Measurements from ENCODE around the gene TMEM63C.
A peak's percentile ranks its signal among the peaks of the same experiment; 100 is the strongest.

Gene TMEM63C

GRCh38 chr14:77305696-77306095, 124.1 kb downstream of the TMEM63C start:
- Histone ChIP-seq H2AFZ (ENCODE audit: low read depth, low read length) (no peak overlapping the region), H3K27ac (ENCODE audit: low read length) (no peak overlapping the region), H3K9ac (ENCODE audit: low read length) (no peak overlapping the region), H3K4me3 (ENCODE audit: low read length) (no peak overlapping the region), H3K36me3 (replicated peaks; ENCODE audit: low read depth, low read length) (no peaks in the 10 kb centered on the region), H3K27me3 (ENCODE audit: low read depth, low read length) (no peaks in the 10 kb centered on the region), H3K9me3 (ENCODE audit: insufficient read depth, low read length) (no peaks in the 10 kb centered on the region), H3K4me2 (ENCODE audit: low read length) (no peak overlapping the region), H3K4me1 (ENCODE audit: low read length) (peaks cover 10% of the 10 kb centered on the region), H4K20me1 (ENCODE audit: insufficient read depth, low read length) (no peaks in the 10 kb centered on the region), H3K79me2 (ENCODE audit: low read length) (no peaks in the 10 kb centered on the region)
- TF ChIP-seq CTCF (IDR thresholded peaks at IDR 0.05; ENCODE audit: low read depth, low read length) (no peak), EZH2phosphoT487 (IDR thresholded peaks at IDR 0.05; ENCODE audit: low read depth) (no peak)

GRCh38 chr14:77306416-77306815, 124.8 kb downstream of the TMEM63C start:
- Histone ChIP-seq H3K79me2 (ENCODE audit: low read length) (no peaks in the 10 kb centered on the region), H3K4me1 (ENCODE audit: low read length) (peaks cover 10% of the 10 kb centered on the region), H3K27me3 (ENCODE audit: low read depth, low read length) (no peaks in the 10 kb centered on the region), H3K9ac (ENCODE audit: low read length) (no peak overlapping the region), H2AFZ (ENCODE audit: low read depth, low read length) (no peak overlapping the region), H3K27ac (ENCODE audit: low read length) (no peak overlapping the region), H3K4me3 (ENCODE audit: low read length) (no peak overlapping the region), H3K9me3 (ENCODE audit: insufficient read depth, low read length) (no peaks in the 10 kb centered on the region), H4K20me1 (ENCODE audit: insufficient read depth, low read length) (no peaks in the 10 kb centered on the region), H3K36me3 (replicated peaks; ENCODE audit: low read depth, low read length) (no peaks in the 10 kb centered on the region), H3K4me2 (ENCODE audit: low read length) (no peak overlapping the region)
- TF ChIP-seq CTCF (IDR thresholded peaks at IDR 0.05; ENCODE audit: low read depth, low read length) (no peak), EZH2phosphoT487 (IDR thresholded peaks at IDR 0.05; ENCODE audit: low read depth) (no peak)

- H3K4me3 ChIP-seq (ENCODE audit: low read length), result no peak overlapping the region
- peak overlapping the region; percentile 46 for H3K4me2 ChIP-seq (ENCODE audit: low read length)
- no peaks in the 10 kb centered on the region for H3K79me2 ChIP-seq (ENCODE audit: low read length)
- no peak overlapping the region for H2AFZ ChIP-seq (ENCODE audit: low read depth, low read length)
- no peaks in the 10 kb centered on the region for H3K9me3 ChIP-seq (ENCODE audit: insufficient read depth, low read length)
- no peak overlapping the region for H3K27ac ChIP-seq (ENCODE audit: low read length)
- no peaks in the 10 kb centered on the region for H3K27me3 ChIP-seq (ENCODE audit: low read depth, low read length)
- peaks cover 10% of the 10 kb centered on the region for H3K4me1 ChIP-seq (ENCODE audit: low read length)
- H3K9ac ChIP-seq (ENCODE audit: low read length), result no peak overlapping the region
- no peak for TF ChIP-seq CTCF (IDR thresholded peaks at IDR 0.05; ENCODE audit: low read depth, low read length)
- TF ChIP-seq EZH2phosphoT487 (IDR thresholded peaks at IDR 0.05; ENCODE audit: low read depth), result no peak
- H4K20me1 ChIP-seq (ENCODE audit: insufficient read depth, low read length), result no peaks in the 10 kb centered on the region
- no peaks in the 10 kb centered on the region for H3K36me3 ChIP-seq (replicated peaks; ENCODE audit: low read depth, low read length)
Measured at GRCh38 chr14:77306851-77307496, 125.4 kb downstream of the TMEM63C start.
